IMR-90 (cell line): ENCODE results near the gene OR2F1. TPM values are rescaled to one million over a fixed set of nuclear protein-coding genes. Genes with fewer than 3 reads are reported as not detected.

ENCODE experiments used
- ATAC-seq: fragments of 200-7000 bp; cut with Tn5 transposase; 2 replicates; pipeline ENCODE4 v1.9.1; 2020; ENCODE audit warnings: low read depth, mild to moderate bottlenecking, moderate library complexity
- BruUV-seq: library from RNA; stranded (reverse); fragments of 400-500 nt; replicated peaks from 2 replicates; lab custom pipeline; 2021; lab: Mats Ljungman, UMichigan
- CTCF ChIA-PET: fragments of 300-600 bp; formaldehyde crosslinking; extraction: SDS; loops from one replicate; lab custom pipeline; 2021; ENCODE audit warnings: antibody characterized with exemption; lab: Yijun Ruan, JAX
- POLR2A ChIA-PET: fragments of 300-600 bp; sonication (Branson Sonifier 250); formaldehyde crosslinking; loops from one replicate; lab custom pipeline; 2022; ENCODE audit warnings: antibody characterized with exemption; ENCODE audit not compliant: unreplicated experiment; lab: Charles Lee
- DNase-seq: peaks from one replicate; pipeline ENCODE4 v3.0.0; 2013
- H2AFZ ChIP-seq: replicated peaks from 2 replicates; pipeline ENCODE3; 2013; ENCODE audit warnings: low read length, mild to moderate bottlenecking; ENCODE audit not compliant: poor library complexity
- H2AK5ac ChIP-seq: 2 replicates; pipeline ENCODE4 v1.6.1; 2013; ENCODE audit warnings: low read depth, low read length, inconsistent platforms
- H2AK9ac ChIP-seq: replicated peaks from 2 replicates; pipeline ENCODE3; 2013; ENCODE audit warnings: mild to moderate bottlenecking, low read depth, low read length, moderate library complexity; ENCODE audit not compliant: poor library complexity
- H2BK120ac ChIP-seq: 2 replicates; pipeline ENCODE4 v1.6.1; 2013; ENCODE audit warnings: low read depth, low read length, inconsistent platforms
- H2BK15ac ChIP-seq: 3 replicates; pipeline ENCODE4 v1.6.1; 2013; ENCODE audit warnings: low read depth, low read length, inconsistent platforms
- H2BK20ac ChIP-seq: 2 replicates; pipeline ENCODE4 v1.6.1; 2013; ENCODE audit warnings: low read depth, mild to moderate bottlenecking, inconsistent platforms, low read length, moderate library complexity
- H2BK5ac ChIP-seq: 2 replicates; pipeline ENCODE4 v1.6.1; 2013; ENCODE audit warnings: mild to moderate bottlenecking, low read depth, low read length, inconsistent platforms; ENCODE audit not compliant: poor library complexity, severe bottlenecking
- H3K14ac ChIP-seq: replicated peaks from 2 replicates; pipeline ENCODE4 v1.6.1; 2013; ENCODE audit warnings: low read depth, low read length, inconsistent platforms
- H3K18ac ChIP-seq: 2 replicates; pipeline ENCODE4 v1.6.1; 2013; ENCODE audit warnings: low read depth, low read length, control low read depth
- H3K23ac ChIP-seq: 2 replicates; pipeline ENCODE4 v1.6.1; 2013; ENCODE audit warnings: low read depth, low read length, inconsistent platforms
- H3K27ac ChIP-seq: 2 replicates; pipeline ENCODE4 v1.5.1; 2013; ENCODE audit warnings: mild to moderate bottlenecking, control low read depth, low read length; ENCODE audit not compliant: insufficient read depth
- H3K27me3 ChIP-seq: 2 replicates; pipeline ENCODE4 v1.6.1; 2013; ENCODE audit warnings: low read length; ENCODE audit not compliant: control insufficient read depth, insufficient read depth
- H3K36me3 ChIP-seq: 2 replicates; pipeline ENCODE4 v1.6.1; 2013; ENCODE audit warnings: low read length, mixed read lengths; ENCODE audit not compliant: control insufficient read depth, insufficient read depth
- H3K4ac ChIP-seq: 2 replicates; pipeline ENCODE4 v1.6.1; 2013; ENCODE audit warnings: low read depth, low read length, inconsistent platforms
- H3K4me1 ChIP-seq: 2 replicates; pipeline ENCODE4 v1.6.1; 2013; ENCODE audit warnings: low read length, mixed read lengths; ENCODE audit not compliant: control insufficient read depth, insufficient read depth
- H3K4me2 ChIP-seq: 2 replicates; pipeline ENCODE4 v1.6.1; 2013; ENCODE audit warnings: low read depth, mild to moderate bottlenecking, control low read depth, low read length, moderate library complexity
- H3K4me3 ChIP-seq: 2 replicates; pipeline ENCODE4 v1.5.1; 2013; ENCODE audit warnings: low read depth, mild to moderate bottlenecking, control low read depth, low read length, moderate library complexity; ENCODE audit not compliant: insufficient read depth
- H3K56ac ChIP-seq: 2 replicates; pipeline ENCODE4 v1.6.1; 2013; ENCODE audit warnings: low read length, inconsistent platforms; ENCODE audit not compliant: insufficient read depth; ENCODE audit errors: extremely low read depth
- H3K79me1 ChIP-seq, 2 experiments: 2 replicates each; pipeline ENCODE4 v1.6.1; 2013; ENCODE audit warnings: low read length in 2 of 2, inconsistent platforms in 1 of 2, low read depth in 1 of 2
- H3K9ac ChIP-seq: 2 replicates; pipeline ENCODE4 v1.6.1; 2013; ENCODE audit warnings: low read depth, low read length, control low read depth
- H3K9me1 ChIP-seq: 2 replicates; pipeline ENCODE4 v1.6.1; 2013; ENCODE audit warnings: low read length, inconsistent platforms; ENCODE audit not compliant: insufficient read depth
- H3K9me3 ChIP-seq: 2 replicates; pipeline ENCODE4 v1.6.1; 2013; ENCODE audit warnings: low read length; ENCODE audit not compliant: control insufficient read depth, insufficient read depth
- H4K20me1 ChIP-seq: 2 replicates; pipeline ENCODE4 v1.6.1; 2013; ENCODE audit warnings: low read length, inconsistent platforms; ENCODE audit not compliant: insufficient read depth
- H4K5ac ChIP-seq: 2 replicates; pipeline ENCODE4 v1.6.1; 2013; ENCODE audit warnings: mild to moderate bottlenecking, low read depth, low read length, control low read depth
- H4K8ac ChIP-seq, 2 experiments: 2 replicates each; pipeline ENCODE4 v1.6.1; 2013; ENCODE audit warnings: low read depth in 2 of 2, low read length in 2 of 2, control low read depth in 1 of 2, inconsistent platforms in 1 of 2
- H4K91ac ChIP-seq: 2 replicates; pipeline ENCODE4 v1.6.1; 2013; ENCODE audit warnings: low read depth, low read length, inconsistent platforms; ENCODE audit not compliant: insufficient read depth
- BHLHE40 ChIP-seq: fragments of 150-350 bp; IDR thresholded peaks from 2 replicates; pipeline ENCODE4 v1.6.1; 2016; ENCODE audit warnings: mild to moderate bottlenecking, low read depth, low read length
- CEBPB ChIP-seq: IDR thresholded peaks from 2 replicates; pipeline ENCODE4 v1.6.1; 2012; ENCODE audit warnings: low read depth, low read length, improper control_type of control experiment
- CHD1 ChIP-seq: IDR thresholded peaks from 2 replicates; pipeline ENCODE4 v1.6.1; 2012; ENCODE audit warnings: low read depth, low read length, improper control_type of control experiment
- ELK1 ChIP-seq: fragments of 150-350 bp; IDR thresholded peaks from 2 replicates; pipeline ENCODE4 v1.6.1; 2016; ENCODE audit warnings: low read depth, mild to moderate bottlenecking, low read length, moderate library complexity, borderline replicate concordance
- FOS ChIP-seq: fragments of 150-350 bp; IDR thresholded peaks from 2 replicates; pipeline ENCODE4 v1.6.1; 2016; ENCODE audit warnings: low read depth, low read length
- MXI1 ChIP-seq: IDR thresholded peaks from 2 replicates; pipeline ENCODE4 v1.6.1; 2012; ENCODE audit warnings: low read depth, mild to moderate bottlenecking, low read length, moderate library complexity, borderline replicate concordance
- POLR2A ChIP-seq: IDR thresholded peaks from 2 replicates; pipeline ENCODE4 v1.6.1; 2012; ENCODE audit warnings: mild to moderate bottlenecking, low read depth, low read length
- RCOR1 ChIP-seq: IDR thresholded peaks from 2 replicates; pipeline ENCODE4 v1.6.1; 2012; ENCODE audit warnings: mild to moderate bottlenecking, low read length, improper control_type of control experiment; ENCODE audit not compliant: insufficient replicate concordance
- SMC3 ChIP-seq: fragments of 150-350 bp; IDR thresholded peaks from 2 replicates; pipeline ENCODE4 v1.6.1; 2016; ENCODE audit warnings: low read depth, mild to moderate bottlenecking, antibody characterized with exemption, low read length, moderate library complexity
- WGBS, 2 experiments: methylation state at CpG; one replicate each; pipeline versions ENCODE4 v1.1.5 to v1.1.7; 2013; ENCODE audit warnings: missing lambda C conversion rate in 2 of 2; ENCODE audit not compliant: insufficient read length in 1 of 2; ENCODE audit errors: extremely low coverage in 2 of 2; 5-methylcytosine and 5-hydroxymethylcytosine counted together
- dilution Hi-C: fragments of 300-500 bp; cut with HindIII; formaldehyde crosslinking; loops from one replicate; pipeline ENCODE4 v1.14.3; 2018; ENCODE audit warnings: low sequenced_read_pairs; ENCODE audit not compliant: unreplicated experiment
- in situ Hi-C: fragments of 300-500 bp; cut with MboI; formaldehyde crosslinking; loops from 3 replicates; pipeline ENCODE4 v1.14.3; 2019; ENCODE audit warnings: low sequenced_read_pairs, inconsistent platforms, mixed read lengths
- intact Hi-C: fragments of 100-400 bp; cut with micrococcal nuclease; formaldehyde crosslinking; loops from 2 replicates; pipeline ENCODE4 v1.10.0; 2022
- polyA plus RNA-seq, 3 experiments: library from polyadenylated mRNA; depleted of rRNA; stranded (reverse); fragments of >200 nt; gene quantifications; 2 replicates each; pipeline ENCODE4 v1.2.3, GENCODE V29; 2012; ENCODE audit warnings: low replicate concordance in 1 of 3
- total RNA-seq: library from RNA; depleted of rRNA; stranded (reverse); fragments of >200 nt; gene quantifications from 2 replicates; pipeline ENCODE4 v1.2.3, GENCODE V29; 2012
- TF ChIP-seq, protein P1 (sequence below): conservative IDR thresholded peaks from 2 replicates; pipeline ENCODE4 v1.5.1; 2012; ENCODE audit warnings: mild to moderate bottlenecking, low read depth, low read length, improper control_type of control experiment
- TF ChIP-seq, protein P2 (sequence below): fragments of 150-350 bp; IDR thresholded peaks from 2 replicates; pipeline ENCODE4 v1.6.1; 2017; ENCODE audit warnings: mild to moderate bottlenecking, antibody characterized with exemption, low read length, low read depth

The OR2F1 gene
- total and polyA plus RNA-seq, 2 of the 4 experiments (the other 2 are of a cell fraction), result not detected

- TF ChIP-seq POLR2A (no peak), FOS (no peak), RCOR1 (no peak), ELK1 (no peak), CHD1 (no peak), CEBPB (no peak), MXI1 (no peak), SMC3 (no peak), BHLHE40 (no peak)
- TF ChIP-seq, protein P1, sequence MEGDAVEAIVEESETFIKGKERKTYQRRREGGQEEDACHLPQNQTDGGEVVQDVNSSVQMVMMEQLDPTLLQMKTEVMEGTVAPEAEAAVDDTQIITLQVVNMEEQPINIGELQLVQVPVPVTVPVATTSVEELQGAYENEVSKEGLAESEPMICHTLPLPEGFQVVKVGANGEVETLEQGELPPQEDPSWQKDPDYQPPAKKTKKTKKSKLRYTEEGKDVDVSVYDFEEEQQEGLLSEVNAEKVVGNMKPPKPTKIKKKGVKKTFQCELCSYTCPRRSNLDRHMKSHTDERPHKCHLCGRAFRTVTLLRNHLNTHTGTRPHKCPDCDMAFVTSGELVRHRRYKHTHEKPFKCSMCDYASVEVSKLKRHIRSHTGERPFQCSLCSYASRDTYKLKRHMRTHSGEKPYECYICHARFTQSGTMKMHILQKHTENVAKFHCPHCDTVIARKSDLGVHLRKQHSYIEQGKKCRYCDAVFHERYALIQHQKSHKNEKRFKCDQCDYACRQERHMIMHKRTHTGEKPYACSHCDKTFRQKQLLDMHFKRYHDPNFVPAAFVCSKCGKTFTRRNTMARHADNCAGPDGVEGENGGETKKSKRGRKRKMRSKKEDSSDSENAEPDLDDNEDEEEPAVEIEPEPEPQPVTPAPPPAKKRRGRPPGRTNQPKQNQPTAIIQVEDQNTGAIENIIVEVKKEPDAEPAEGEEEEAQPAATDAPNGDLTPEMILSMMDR, result no peak
- TF ChIP-seq, protein P2, sequence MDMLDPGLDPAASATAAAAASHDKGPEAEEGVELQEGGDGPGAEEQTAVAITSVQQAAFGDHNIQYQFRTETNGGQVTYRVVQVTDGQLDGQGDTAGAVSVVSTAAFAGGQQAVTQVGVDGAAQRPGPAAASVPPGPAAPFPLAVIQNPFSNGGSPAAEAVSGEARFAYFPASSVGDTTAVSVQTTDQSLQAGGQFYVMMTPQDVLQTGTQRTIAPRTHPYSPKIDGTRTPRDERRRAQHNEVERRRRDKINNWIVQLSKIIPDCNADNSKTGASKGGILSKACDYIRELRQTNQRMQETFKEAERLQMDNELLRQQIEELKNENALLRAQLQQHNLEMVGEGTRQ, result no peak
- ChIA-PET CTCF (no interaction called here), POLR2A (no interaction called here)
- ATAC-seq, result no peak
- intact Hi-C loops, result no loop called here
- Histone ChIP-seq H4K8ac (no peak within 1 kb of the TSS), H3K4me1 (no peaks in the 10 kb centered on the region), H2BK20ac (no peak within 1 kb of the TSS), H3K79me1 (no peaks in the 10 kb centered on the region), H4K20me1 (no peaks in the 10 kb centered on the region), H3K9ac (no peak within 1 kb of the TSS), H3K9me3 (no peaks in the 10 kb centered on the region), H2AK5ac (no peak within 1 kb of the TSS), H3K36me3 (no peaks in the 10 kb centered on the region), H4K5ac (no peak within 1 kb of the TSS), H3K27ac (no peak within 1 kb of the TSS), H3K56ac (no peak within 1 kb of the TSS), H2BK15ac (no peak within 1 kb of the TSS), H2BK5ac (no peak within 1 kb of the TSS), H3K4me2 (no peak within 1 kb of the TSS), H2AFZ (no peak within 1 kb of the TSS), H3K23ac (no peak within 1 kb of the TSS), H3K4ac (no peak within 1 kb of the TSS), H3K27me3 (no peaks in the 10 kb centered on the region), H3K4me3 (no peak within 1 kb of the TSS), H3K14ac (no peak within 1 kb of the TSS), H4K91ac (no peak within 1 kb of the TSS), H2AK9ac (no peak within 1 kb of the TSS), H2BK120ac (no peak within 1 kb of the TSS), H3K18ac (no peak within 1 kb of the TSS), H3K9me1 (no peaks in the 10 kb centered on the region)
- dilution Hi-C loops, result no loop called here
- whole genome bisulfite sequencing, 2 experiments, result no CpG with 5 or more reads among the region's 4 CpGs
- no peak for DNase-seq
- in situ Hi-C loops, result no loop called here
- BruUV-seq, result no TSS peak
Measured at GRCh38 chr7:144000020-144000419, 45.4 kb downstream of the OR2F1 start, which contains the start of gene OR6B1. OR6B1 (plus strand) TSS chr7:144000320; CDS start chr7:144003997, 3,677 bp downstream.
